H1 (cell line): ENCODE results near the gene MLPH. TPM values are rescaled to one million over a fixed set of nuclear protein-coding genes. Genes with fewer than 3 reads are reported as not detected.

ENCODE experiments used
- CTCF ChIA-PET: fragments of 300-600 bp; sonication (Branson Sonifier 250); formaldehyde crosslinking; loops from one replicate; lab custom pipeline; 2021; ENCODE audit not compliant: partially characterized antibody; lab: Charles Lee
- POLR2A ChIA-PET: fragments of 300-600 bp; sonication (Branson Sonifier 250); formaldehyde crosslinking; loops from one replicate; lab custom pipeline; 2021; ENCODE audit warnings: inconsistent platforms; ENCODE audit not compliant: partially characterized antibody; lab: Charles Lee
- DNase-seq, 2 experiments: peaks; one replicate each; pipeline versions ENCODE4 v3.0.0 to v3.0.0-alpha.2; 2010 to 2022; ENCODE audit warnings: low spot score in 2 of 2, low read depth in 1 of 2, mixed read lengths in 1 of 2
- FAIRE-seq: peaks from 2 replicates; lab custom pipeline; 2011; peaks lifted over from hg19 to GRCh38; lab: Jason Lieb, UNC
- H2AFZ ChIP-seq: 2 replicates; pipeline ENCODE4 v1.8.1; 2012; ENCODE audit warnings: low read length, inconsistent platforms
- H2AK5ac ChIP-seq: 2 replicates; pipeline ENCODE4 v1.6.1; 2013; ENCODE audit warnings: low read depth, low read length
- H2BK120ac ChIP-seq: replicated peaks from 2 replicates; pipeline ENCODE3; 2013; ENCODE audit warnings: low read depth, low read length, inconsistent platforms
- H2BK12ac ChIP-seq: 2 replicates; pipeline ENCODE4 v1.6.1; 2013; ENCODE audit warnings: low read depth, low read length
- H2BK15ac ChIP-seq: 2 replicates; pipeline ENCODE4 v1.6.1; 2013; ENCODE audit warnings: low read length
- H2BK20ac ChIP-seq: 2 replicates; pipeline ENCODE4 v1.6.1; 2013; ENCODE audit warnings: low read length
- H2BK5ac ChIP-seq: 2 replicates; pipeline ENCODE4 v1.6.1; 2013; ENCODE audit warnings: low read depth, low read length
- H3K14ac ChIP-seq: 2 replicates; pipeline ENCODE4 v1.6.1; 2013; ENCODE audit warnings: inconsistent platforms; ENCODE audit not compliant: insufficient read length
- H3K18ac ChIP-seq: 2 replicates; pipeline ENCODE4 v1.6.1; 2013; ENCODE audit warnings: low read length; ENCODE audit errors: extremely low read depth
- H3K23ac ChIP-seq: 2 replicates; pipeline ENCODE4 v1.6.1; 2013; ENCODE audit warnings: inconsistent platforms; ENCODE audit not compliant: insufficient read length
- H3K23me2 ChIP-seq: 2 replicates; pipeline ENCODE4 v1.6.1; 2013; ENCODE audit warnings: low read depth, low read length
- H3K27ac ChIP-seq: 2 replicates; pipeline ENCODE4 v1.6.1; 2011; ENCODE audit warnings: low read depth, low read length, inconsistent platforms
- H3K27me3 ChIP-seq, 4 experiments: replicated peaks in 1 of 4; 1 replicate in 1 of 4; 2 replicates in 3 of 4; pipeline versions ENCODE4 v1.6.1 to v1.8.1; 2011 to 2013; ENCODE audit warnings: low read length in 3 of 4, mild to moderate bottlenecking in 3 of 4, inconsistent platforms in 2 of 4, mixed read lengths in 2 of 4, moderate library complexity in 1 of 4; ENCODE audit not compliant: control insufficient read depth in 3 of 4, insufficient read depth in 3 of 4; ENCODE audit errors: extremely low read depth in 1 of 4
- H3K36me3 ChIP-seq, 4 experiments: 2 replicates each; pipeline versions ENCODE4 v1.6.1 to v1.8.1; 2011 to 2013; ENCODE audit warnings: mild to moderate bottlenecking in 4 of 4, low read length in 3 of 4, moderate library complexity in 2 of 4, control low read depth in 1 of 4, inconsistent platforms in 1 of 4; ENCODE audit not compliant: insufficient read depth in 4 of 4, control insufficient read depth in 2 of 4
- H3K4ac ChIP-seq: replicated peaks from 2 replicates; pipeline ENCODE3; 2013; ENCODE audit warnings: low read length, low read depth, mixed read lengths, inconsistent platforms; ENCODE audit not compliant: insufficient read length
- H3K4me1 ChIP-seq, 4 experiments: replicated peaks in 1 of 4; 1 replicate in 1 of 4; 2 replicates in 3 of 4; pipeline versions ENCODE4 v1.6.1 to v1.8.1; 2011 to 2013; ENCODE audit warnings: low read length in 3 of 4, inconsistent platforms in 2 of 4, mixed read lengths in 1 of 4; ENCODE audit not compliant: insufficient read depth in 4 of 4, control insufficient read depth in 3 of 4
- H3K4me2 ChIP-seq, 2 experiments: 2 replicates each; pipeline versions ENCODE4 v1.6.1 to v1.8.1; 2011 to 2013; ENCODE audit warnings: low read depth in 2 of 2, low read length in 2 of 2, control low read depth in 1 of 2, inconsistent platforms in 1 of 2, mild to moderate bottlenecking in 1 of 2; ENCODE audit not compliant: insufficient read depth in 1 of 2
- H3K4me3 ChIP-seq, 4 experiments: fragments of 200-600, 300-600 bp in 1 of 4; sonication (generic), shearing (Covaris generic), sonication (Bioruptor Twin) in 1 of 4; 2 replicates each; pipeline versions ENCODE4 v1.5.1 to v1.8.1; 2011 to 2016; ENCODE audit warnings: low read length in 4 of 4, low read depth in 3 of 4, control low read depth in 2 of 4, inconsistent platforms in 2 of 4, mild to moderate bottlenecking in 2 of 4, mixed read lengths in 1 of 4, moderate library complexity in 1 of 4; ENCODE audit not compliant: insufficient read depth in 2 of 4; ENCODE audit errors: extremely low read depth in 1 of 4
- H3K56ac ChIP-seq: replicated peaks from 2 replicates; pipeline ENCODE3; 2013; ENCODE audit warnings: low read depth, mild to moderate bottlenecking, mixed read lengths, low read length, inconsistent platforms; ENCODE audit not compliant: insufficient read length
- H3K79me1 ChIP-seq: 2 replicates; pipeline ENCODE4 v1.6.1; 2013; ENCODE audit warnings: low read depth, low read length, control low read depth
- H3K79me2 ChIP-seq, 2 experiments: 2 replicates each; pipeline versions ENCODE4 v1.6.1 to v1.8.1; 2012 to 2013; ENCODE audit warnings: low read length in 2 of 2, mild to moderate bottlenecking in 2 of 2, inconsistent platforms in 1 of 2; ENCODE audit not compliant: insufficient read depth in 2 of 2, control insufficient read depth in 1 of 2
- H3K9ac ChIP-seq, 4 experiments: replicated peaks in 1 of 4; 1 replicate in 1 of 4; 2 replicates in 3 of 4; pipeline versions ENCODE4 v1.6.1 to v1.8.1; 2011 to 2013; ENCODE audit warnings: low read depth in 3 of 4, low read length in 3 of 4, control low read depth in 2 of 4, mild to moderate bottlenecking in 2 of 4, moderate library complexity in 2 of 4, inconsistent platforms in 1 of 4; ENCODE audit errors: extremely low read depth in 1 of 4
- H3K9me3 ChIP-seq, 2 experiments: 2 replicates each; pipeline versions ENCODE4 v1.6.1 to v1.8.1; 2012 to 2013; ENCODE audit warnings: mild to moderate bottlenecking in 2 of 2, moderate library complexity in 2 of 2, control low read depth in 1 of 2, inconsistent platforms in 1 of 2, low read depth in 1 of 2, low read length in 1 of 2, mixed read lengths in 1 of 2; ENCODE audit not compliant: insufficient read depth in 2 of 2
- H4K20me1 ChIP-seq, 2 experiments: replicated peaks in 1 of 2; 2 replicates each; pipeline versions ENCODE3 to v1.8.1; 2011 to 2013; ENCODE audit warnings: inconsistent platforms in 2 of 2, low read length in 2 of 2, mild to moderate bottlenecking in 1 of 2; ENCODE audit not compliant: insufficient read depth in 2 of 2, control insufficient read depth in 1 of 2
- H4K5ac ChIP-seq: 2 replicates; pipeline ENCODE4 v1.6.1; 2013; ENCODE audit warnings: low read length, low read depth, mixed read lengths, inconsistent platforms; ENCODE audit not compliant: insufficient read length
- H4K8ac ChIP-seq: 2 replicates; pipeline ENCODE4 v1.8.0; 2013; ENCODE audit warnings: mild to moderate bottlenecking, moderate library complexity, low read length, inconsistent platforms; ENCODE audit not compliant: insufficient read depth; ENCODE audit errors: extremely low read depth
- H4K91ac ChIP-seq: replicated peaks from 2 replicates; pipeline ENCODE3; 2013; ENCODE audit warnings: low read length, mixed read lengths, inconsistent platforms; ENCODE audit not compliant: insufficient read length
- ATF2 ChIP-seq: IDR thresholded peaks from 2 replicates; pipeline ENCODE4 v1.6.1; 2012; ENCODE audit warnings: low read length, inconsistent platforms
- CTBP2 ChIP-seq: IDR thresholded peaks from 2 replicates; pipeline ENCODE4 v1.7.0; 2011; ENCODE audit warnings: borderline replicate concordance, mild to moderate bottlenecking, moderate library complexity, mixed read lengths, low read length; ENCODE audit not compliant: insufficient read depth, insufficient read length
- EZH2 ChIP-seq: fragments of 200-600 bp; sonication (generic); IDR thresholded peaks from 2 replicates; pipeline ENCODE4 v1.7.1; 2012; ENCODE audit warnings: low read depth, mild to moderate bottlenecking, moderate library complexity, low read length, inconsistent platforms; ENCODE audit not compliant: severe bottlenecking
- GTF2F1 ChIP-seq: IDR thresholded peaks from 2 replicates; pipeline ENCODE4 v1.6.1; 2012; ENCODE audit warnings: low read depth, low read length, improper control_type of control experiment, borderline replicate concordance
- HDAC2 ChIP-seq, 2 experiments: fragments of 300-600 bp in 1 of 2; sonication (generic) in 1 of 2; IDR thresholded peaks; 2 replicates each; pipeline ENCODE4 v1.6.1; 2011 to 2012; ENCODE audit warnings: low read depth in 2 of 2, low read length in 2 of 2, mild to moderate bottlenecking in 2 of 2, moderate library complexity in 2 of 2, borderline replicate concordance in 1 of 2, inconsistent platforms in 1 of 2
- PHF8 ChIP-seq: fragments of 200-600 bp; sonication (generic); conservative IDR thresholded peaks from 2 replicates; pipeline ENCODE4 v1.7.1; 2012; ENCODE audit warnings: low read depth, mild to moderate bottlenecking, inconsistent platforms, low read length, moderate library complexity
- RBBP5 ChIP-seq: IDR thresholded peaks from 2 replicates; pipeline ENCODE4 v1.7.1; 2012; ENCODE audit warnings: low read depth, mild to moderate bottlenecking, inconsistent platforms, low read length, moderate library complexity, borderline replicate concordance
- USF2 ChIP-seq: IDR thresholded peaks from 2 replicates; pipeline ENCODE4 v1.6.1; 2011; ENCODE audit warnings: low read length, improper control_type of control experiment
- WGBS, 2 experiments: shearing (Covaris generic) in 1 of 2; methylation state at CpG; one replicate each; pipeline versions ENCODE4 v1.1.6 to v1.1.7; 2013 to 2015; ENCODE audit warnings: low lambda C conversion rate in 2 of 2, mixed read lengths in 2 of 2, inconsistent platforms in 1 of 2, low coverage in 1 of 2, missing lambda C conversion rate in 1 of 2; ENCODE audit not compliant: insufficient replicate concordance in 2 of 2, insufficient coverage in 1 of 2, insufficient read length in 1 of 2; ENCODE audit errors: extremely low coverage in 1 of 2, missing lambda C conversion rate in 1 of 2; 5-methylcytosine and 5-hydroxymethylcytosine counted together
- polyA plus RNA-seq, 7 experiments: library from polyadenylated mRNA; depleted of rRNA in 3 of 7; stranded (reverse) in 5 of 7; unstranded in 2 of 7; fragments of >200 nt in 5 of 7; fragments of 200-250 nt in 2 of 7; gene quantifications; 1 replicate in 5 of 7; 2 replicates in 1 of 7; 4 replicates in 1 of 7; pipeline versions ENCODE4 v1.2.1 to v1.2.3, GENCODE V29; 2011 to 2013; ENCODE audit warnings: missing spikeins in 2 of 7, mixed read lengths in 2 of 7
- total RNA-seq: library from RNA; stranded (reverse); fragmentation: NEBNext Ultra II Directional; extraction: Animal tissue kit (Norgen Biotek cat#: 25700); gene quantifications from 2 replicates; pipeline ENCODE4 v1.2.1, GENCODE V29; 2021

Gene MLPH
- total and polyA plus RNA-seq, 2 of the 8 experiments (the other 6 are each of a cell fraction or from before 2014, with no cell fraction given) = 12.7 to 17.0 TPM

- Histone ChIP-seq H2BK5ac (no peak overlapping the region), H4K20me1 (peaks cover 0 to 3% of the 10 kb centered on the region in 2 experiments), H2AFZ (no peak overlapping the region), H3K4ac (no peak overlapping the region), H4K5ac (no peak overlapping the region), H3K23me2 (peaks cover 4% of the 10 kb centered on the region; the same call in 1 of the 2 replicates), H3K79me2 (no peaks in the 10 kb centered on the region), H3K14ac (no peak overlapping the region), H2BK15ac (no peak overlapping the region), H3K36me3 (0 out of 8 replicates have a peak, but pooled peaks cover 0 to 5% (median under 1%) of the 10 kb centered on the region in 4 experiments), H3K27me3 (no peaks in the 10 kb centered on the region), H3K4me2 (no peak overlapping the region), H2AK5ac (no peak overlapping the region), H2BK12ac (0 out of 2 replicates have a peak overlapping the region, but pooled peaks have one; percentile 27), H2BK120ac (no peak overlapping the region), H3K4me1 (peaks cover 0 to 3% (median 1%) of the 10 kb centered on the region in 4 experiments; a peak in 3 of 7 replicates), H3K9me3 (no peaks in the 10 kb centered on the region), H3K79me1 (no peaks in the 10 kb centered on the region), H3K27ac (no peak overlapping the region), H3K18ac (no peak overlapping the region), H4K8ac (no peak overlapping the region; the same call in 1 of the 2 replicates), H3K56ac (no peak overlapping the region), H3K9ac (no peak overlapping the region), H2BK20ac (no peak overlapping the region), H4K91ac (no peak overlapping the region), H3K4me3 (no peak overlapping the region), H3K23ac (no peak overlapping the region)
- POLR2A ChIA-PET = interaction anchor here (1.0 to 2.0 kb wide), 5 partner anchors 26 to 60 kb away, joined by 3 to 5 read pairs (median 3); no protein-coding TSS in a partner anchor
- DNase-seq = no peak
- no peak for FAIRE-seq
- WGBS, 2 experiments = 90% methylated on average over 17 of the region's 17 CpGs; no CpG with 5 or more reads in 1 of the 2 experiments
- CTCF ChIA-PET = interaction anchor here (0.8 to 6.8 kb wide), 44 partner anchors 10 to 363 kb away, joined by 3 to 107 read pairs (median 8); partner anchors contain the start of gene MLPH
- no peak for TF ChIP-seq EZH2
- TF ChIP-seq USF2 = no peak
- TF ChIP-seq CTBP2 = no peak
- TF ChIP-seq PHF8 = no peak
- TF ChIP-seq GTF2F1 = no peak
- no peak for TF ChIP-seq ATF2
- TF ChIP-seq HDAC2 (IDR thresholded peaks at IDR 0.05; ENCODE audit: borderline replicate concordance in 1 of 2, low read depth in 2 of 2, low read length in 2 of 2) = no peak
- TF ChIP-seq RBBP5 = no peak
Measured at GRCh38 chr2:237511885-237512405, 24.9 kb downstream of the MLPH start.
